ENCODE measurements around the gene TMEM244. TPM values are rescaled to one million over a fixed set of nuclear protein-coding genes. Genes with fewer than 3 reads are reported as not detected.

TMEM244 gene
- total and polyA plus RNA-seq, 9 of the 15 experiments (the other 6 are each of a cell fraction or from before 2014, with no cell fraction given) = not detected

GRCh38 chr6:129874837-129875236, 13.7 kb upstream of the TMEM244 start:
- Histone ChIP-seq H3K9ac (ENCODE audit: insufficient read depth in 1 of 2, low read depth in 2 of 2, low read length in 2 of 2) (no peak overlapping the region), H3K4me2 (ENCODE audit: insufficient read depth, low read length) (no peak overlapping the region), H3K27me3 (ENCODE audit: control insufficient read depth in 2 of 2, insufficient read depth in 2 of 2, low read length in 2 of 2) (no peaks in the 10 kb centered on the region), H2AFZ (ENCODE audit: low read depth, low read length) (no peak overlapping the region), H3K9me1 (ENCODE audit: control insufficient read depth, insufficient read depth, low read length) (no peaks in the 10 kb centered on the region), H3K27ac (ENCODE audit: extremely low read depth, low read depth, low read length) (no peak overlapping the region), H3K79me2 (ENCODE audit: control insufficient read depth, insufficient read depth, low read length) (no peaks in the 10 kb centered on the region), H4K20me1 (replicated peaks; ENCODE audit: control insufficient read depth, insufficient read depth, low read length) (no peaks in the 10 kb centered on the region), H3K9me3 (replicated peaks; ENCODE audit: control insufficient read depth, insufficient read depth, low read depth, low read length) (no peaks in the 10 kb centered on the region), H3K36me3 (ENCODE audit: control insufficient read depth, insufficient read depth, low read length) (no peaks in the 10 kb centered on the region), H3K4me1 (replicated peaks in 1 of 2; ENCODE audit: control insufficient read depth in 2 of 2, insufficient read depth in 2 of 2, low read length in 2 of 2) (no peaks in the 10 kb centered on the region), H3K4me3 (no peak overlapping the region)
- BruUV-seq (replicated peaks) = no TSS peak
- CTCF ChIA-PET (ENCODE audit: low intra/inter-chr PET ratio) = no interaction called here
- TF ChIP-seq FOXM1 (IDR thresholded peaks at IDR 0.05; ENCODE audit: low read depth) (no peak), FOXM1 (CRISPR knock-in tag; IDR thresholded peaks at IDR 0.05; ENCODE audit: low read depth) (no peak), FOXJ3 (CRISPR knock-in tag; IDR thresholded peaks at IDR 0.05) (no peak), ETS1 (conservative IDR thresholded peaks at IDR 0.05; ENCODE audit: control insufficient read depth, low read depth, low read length) (no peak), COPS2 (conservative IDR thresholded peaks at IDR 0.05) (no peak), EZH2 (IDR thresholded peaks at IDR 0.05; ENCODE audit: borderline replicate concordance, low read depth, low read length) (no peak), ZNF778 (CRISPR knock-in tag; IDR thresholded peaks at IDR 0.05) (no peak)
- no peak for ATAC-seq
- POLR2A ChIA-PET = no interaction called here
- in situ Hi-C loops (cut with MboI) = loop anchor here (10.0 kb wide), 1 partner anchor 280 kb away; no protein-coding TSS in a partner anchor
- no peak for FAIRE-seq
- no peak for DNase-seq (ENCODE audit: extremely low read depth in 1 of 4, low spot score in 3 of 4)
- intact Hi-C loops (cut with micrococcal nuclease) = no loop called here

Data from K562 (cell line).